ENCODE data around the gene TAF11L14. TPM values are rescaled to one million over a fixed set of nuclear protein-coding genes. Genes with fewer than 3 reads are reported as not detected.
A peak's percentile ranks its signal among the peaks of the same experiment; 100 is the strongest.

The TAF11L14 gene
- total and polyA plus RNA-seq, 2 experiments from 2014 or later, result not detected

DNA sequence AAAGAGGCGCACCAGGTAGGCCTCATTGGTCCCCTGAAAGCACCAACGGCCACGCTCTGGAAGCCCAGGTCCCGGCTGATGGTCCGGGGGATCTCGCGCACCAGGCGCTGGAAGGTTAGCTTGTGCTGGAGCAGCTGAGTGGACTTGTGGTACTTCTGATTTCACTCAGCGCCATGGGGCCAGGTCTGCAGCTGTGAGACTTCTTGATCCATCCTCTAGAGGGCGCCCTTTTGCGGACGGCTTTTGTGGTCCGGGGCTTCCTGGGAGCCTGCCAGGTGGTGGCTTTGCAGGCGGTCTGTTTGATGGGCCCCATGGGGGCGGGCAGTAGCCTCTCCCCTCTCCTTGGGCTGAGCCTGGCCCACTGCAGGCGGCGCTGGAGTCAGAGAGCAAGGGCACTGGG is 13.6 kb upstream of the TAF11L14 start:
- Histone ChIP-seq H3K79me2 (replicated peaks; ENCODE audit: insufficient read depth) (no peaks in the 10 kb centered on the region), H3K4me3 (no peak overlapping the region), H3K27ac (ENCODE audit: low read depth) (no peak overlapping the region), H3F3A (replicated peaks; ENCODE audit: low read depth) (no peaks in the 10 kb centered on the region), H3K27me3 (ENCODE audit: insufficient read depth) (no peaks in the 10 kb centered on the region), H2AFZ (peak overlapping the region; percentile 59; the same call in 1 of the 2 replicates), H3K36me3 (ENCODE audit: insufficient read depth) (no peaks in the 10 kb centered on the region), H3K4me1 (ENCODE audit: insufficient read depth) (no peaks in the 10 kb centered on the region), H4K20me1 (replicated peaks; ENCODE audit: insufficient read depth) (no peaks in the 10 kb centered on the region), H3K4me2 (no peak overlapping the region), H3K9me2 (ENCODE audit: insufficient read depth) (no peaks in the 10 kb centered on the region)
- no peaks in the 10 kb centered on the region for H3K36me3 Mint-ChIP-seq (ENCODE audit: low read depth)
- H3K4me3 Mint-ChIP-seq, result no peak overlapping the region
- TF ChIP-seq, protein P1, sequence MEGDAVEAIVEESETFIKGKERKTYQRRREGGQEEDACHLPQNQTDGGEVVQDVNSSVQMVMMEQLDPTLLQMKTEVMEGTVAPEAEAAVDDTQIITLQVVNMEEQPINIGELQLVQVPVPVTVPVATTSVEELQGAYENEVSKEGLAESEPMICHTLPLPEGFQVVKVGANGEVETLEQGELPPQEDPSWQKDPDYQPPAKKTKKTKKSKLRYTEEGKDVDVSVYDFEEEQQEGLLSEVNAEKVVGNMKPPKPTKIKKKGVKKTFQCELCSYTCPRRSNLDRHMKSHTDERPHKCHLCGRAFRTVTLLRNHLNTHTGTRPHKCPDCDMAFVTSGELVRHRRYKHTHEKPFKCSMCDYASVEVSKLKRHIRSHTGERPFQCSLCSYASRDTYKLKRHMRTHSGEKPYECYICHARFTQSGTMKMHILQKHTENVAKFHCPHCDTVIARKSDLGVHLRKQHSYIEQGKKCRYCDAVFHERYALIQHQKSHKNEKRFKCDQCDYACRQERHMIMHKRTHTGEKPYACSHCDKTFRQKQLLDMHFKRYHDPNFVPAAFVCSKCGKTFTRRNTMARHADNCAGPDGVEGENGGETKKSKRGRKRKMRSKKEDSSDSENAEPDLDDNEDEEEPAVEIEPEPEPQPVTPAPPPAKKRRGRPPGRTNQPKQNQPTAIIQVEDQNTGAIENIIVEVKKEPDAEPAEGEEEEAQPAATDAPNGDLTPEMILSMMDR (conservative IDR thresholded peaks at IDR 0.05; ENCODE audit: low read depth in 2 of 2), result peak; percentile 74 to 81
- no peak for TF ChIP-seq ZNF114 (CRISPR knock-in tag; IDR thresholded peaks at IDR 0.05)
- DNase-seq (ENCODE audit: low spot score), result peak; percentile 77
- H3K27ac Mint-ChIP-seq, result no peak overlapping the region
- no peaks in the 10 kb centered on the region for H3K4me1 Mint-ChIP-seq
- peak; percentile 97 for ATAC-seq
- peaks cover 3% of the 10 kb centered on the region for H3K27me3 Mint-ChIP-seq (ENCODE audit: insufficient read depth, low read depth, poor library complexity)
- H3K9me3 Mint-ChIP-seq, result no peaks in the 10 kb centered on the region

DNA sequence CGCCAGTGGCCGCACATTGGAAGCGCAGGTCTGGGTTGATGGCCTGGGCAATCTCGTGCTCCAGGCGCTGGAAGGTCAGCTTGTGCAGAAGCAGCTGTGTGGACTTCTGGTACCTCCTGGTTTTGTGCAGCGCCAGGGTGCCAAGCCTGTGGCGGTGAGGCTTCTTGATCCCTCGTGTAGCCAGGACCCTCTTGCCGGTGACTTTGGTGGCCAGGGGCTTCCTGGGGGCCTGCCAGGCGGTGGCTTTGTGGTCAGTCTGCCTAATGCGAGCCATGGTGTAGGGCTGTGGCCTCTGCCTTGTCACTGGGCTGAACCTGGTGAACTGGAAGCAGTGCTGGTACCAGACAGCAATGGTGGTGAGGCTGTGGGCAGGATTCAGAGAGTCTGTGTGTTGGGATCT is 8.6 kb upstream of the TAF11L14 start:
- no peak overlapping the region for H3K4me3 Mint-ChIP-seq
- TF ChIP-seq JUNB (IDR thresholded peaks at IDR 0.05; ENCODE audit: unreplicated experiment) (no peak), POLR2AphosphoS5 (IDR thresholded peaks at IDR 0.05; ENCODE audit: low read depth) (no peak), ZNF114 (CRISPR knock-in tag; IDR thresholded peaks at IDR 0.05) (no peak), CREB1 (CRISPR knock-in tag; IDR thresholded peaks at IDR 0.05; ENCODE audit: low read depth) (no peak), ZNF331 (CRISPR knock-in tag; IDR thresholded peaks at IDR 0.05; ENCODE audit: low read depth) (no peak), STAT1 (IDR thresholded peaks at IDR 0.05; ENCODE audit: unreplicated experiment) (no peak), EZH2 (IDR thresholded peaks at IDR 0.05; ENCODE audit: low read depth, unreplicated experiment) (no peak)
- TF ChIP-seq, protein P1 (conservative IDR thresholded peaks at IDR 0.05; ENCODE audit: low read depth in 2 of 2), result no peak
- TF ChIP-seq, protein P2, sequence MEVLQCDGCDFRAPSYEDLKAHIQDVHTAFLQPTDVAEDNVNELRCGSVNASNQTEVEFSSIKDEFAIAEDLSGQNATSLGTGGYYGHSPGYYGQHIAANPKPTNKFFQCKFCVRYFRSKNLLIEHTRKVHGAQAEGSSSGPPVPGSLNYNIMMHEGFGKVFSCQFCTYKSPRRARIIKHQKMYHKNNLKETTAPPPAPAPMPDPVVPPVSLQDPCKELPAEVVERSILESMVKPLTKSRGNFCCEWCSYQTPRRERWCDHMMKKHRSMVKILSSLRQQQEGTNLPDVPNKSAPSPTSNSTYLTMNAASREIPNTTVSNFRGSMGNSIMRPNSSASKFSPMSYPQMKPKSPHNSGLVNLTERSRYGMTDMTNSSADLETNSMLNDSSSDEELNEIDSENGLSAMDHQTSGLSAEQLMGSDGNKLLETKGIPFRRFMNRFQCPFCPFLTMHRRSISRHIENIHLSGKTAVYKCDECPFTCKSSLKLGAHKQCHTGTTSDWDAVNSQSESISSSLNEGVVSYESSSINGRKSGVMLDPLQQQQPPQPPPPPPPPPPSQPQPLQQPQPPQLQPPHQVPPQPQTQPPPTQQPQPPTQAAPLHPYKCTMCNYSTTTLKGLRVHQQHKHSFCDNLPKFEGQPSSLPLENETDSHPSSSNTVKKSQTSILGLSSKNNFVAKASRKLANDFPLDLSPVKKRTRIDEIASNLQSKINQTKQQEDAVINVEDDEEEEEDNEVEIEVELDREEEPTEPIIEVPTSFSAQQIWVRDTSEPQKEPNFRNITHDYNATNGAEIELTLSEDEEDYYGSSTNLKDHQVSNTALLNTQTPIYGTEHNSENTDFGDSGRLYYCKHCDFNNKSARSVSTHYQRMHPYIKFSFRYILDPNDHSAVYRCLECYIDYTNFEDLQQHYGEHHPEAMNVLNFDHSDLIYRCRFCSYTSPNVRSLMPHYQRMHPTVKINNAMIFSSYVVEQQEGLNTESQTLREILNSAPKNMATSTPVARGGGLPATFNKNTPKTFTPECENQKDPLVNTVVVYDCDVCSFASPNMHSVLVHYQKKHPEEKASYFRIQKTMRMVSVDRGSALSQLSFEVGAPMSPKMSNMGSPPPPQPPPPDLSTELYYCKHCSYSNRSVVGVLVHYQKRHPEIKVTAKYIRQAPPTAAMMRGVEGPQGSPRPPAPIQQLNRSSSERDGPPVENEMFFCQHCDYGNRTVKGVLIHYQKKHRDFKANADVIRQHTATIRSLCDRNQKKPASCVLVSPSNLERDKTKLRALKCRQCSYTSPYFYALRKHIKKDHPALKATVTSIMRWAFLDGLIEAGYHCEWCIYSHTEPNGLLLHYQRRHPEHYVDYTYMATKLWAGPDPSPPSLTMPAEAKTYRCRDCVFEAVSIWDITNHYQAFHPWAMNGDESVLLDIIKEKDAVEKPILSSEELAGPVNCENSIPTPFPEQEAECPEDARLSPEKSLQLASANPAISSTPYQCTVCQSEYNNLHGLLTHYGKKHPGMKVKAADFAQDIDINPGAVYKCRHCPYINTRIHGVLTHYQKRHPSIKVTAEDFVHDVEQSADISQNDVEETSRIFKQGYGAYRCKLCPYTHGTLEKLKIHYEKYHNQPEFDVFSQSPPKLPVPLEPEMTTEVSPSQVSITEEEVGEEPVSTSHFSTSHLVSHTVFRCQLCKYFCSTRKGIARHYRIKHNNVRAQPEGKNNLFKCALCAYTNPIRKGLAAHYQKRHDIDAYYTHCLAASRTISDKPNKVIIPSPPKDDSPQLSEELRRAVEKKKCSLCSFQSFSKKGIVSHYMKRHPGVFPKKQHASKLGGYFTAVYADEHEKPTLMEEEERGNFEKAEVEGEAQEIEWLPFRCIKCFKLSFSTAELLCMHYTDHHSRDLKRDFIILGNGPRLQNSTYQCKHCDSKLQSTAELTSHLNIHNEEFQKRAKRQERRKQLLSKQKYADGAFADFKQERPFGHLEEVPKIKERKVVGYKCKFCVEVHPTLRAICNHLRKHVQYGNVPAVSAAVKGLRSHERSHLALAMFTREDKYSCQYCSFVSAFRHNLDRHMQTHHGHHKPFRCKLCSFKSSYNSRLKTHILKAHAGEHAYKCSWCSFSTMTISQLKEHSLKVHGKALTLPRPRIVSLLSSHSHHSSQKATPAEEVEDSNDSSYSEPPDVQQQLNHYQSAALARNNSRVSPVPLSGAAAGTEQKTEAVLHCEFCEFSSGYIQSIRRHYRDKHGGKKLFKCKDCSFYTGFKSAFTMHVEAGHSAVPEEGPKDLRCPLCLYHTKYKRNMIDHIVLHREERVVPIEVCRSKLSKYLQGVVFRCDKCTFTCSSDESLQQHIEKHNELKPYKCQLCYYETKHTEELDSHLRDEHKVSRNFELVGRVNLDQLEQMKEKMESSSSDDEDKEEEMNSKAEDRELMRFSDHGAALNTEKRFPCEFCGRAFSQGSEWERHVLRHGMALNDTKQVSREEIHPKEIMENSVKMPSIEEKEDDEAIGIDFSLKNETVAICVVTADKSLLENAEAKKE (CRISPR knock-in tag; IDR thresholded peaks at IDR 0.05), result no peak

More for the DNA sequence above, 8.6 kb upstream of the TAF11L14 start:
- Histone ChIP-seq H3K4me1 (ENCODE audit: insufficient read depth) (no peaks in the 10 kb centered on the region), H3K4me2 (no peak overlapping the region), H4K20me1 (replicated peaks; ENCODE audit: insufficient read depth) (no peaks in the 10 kb centered on the region), H3K27me3 (ENCODE audit: insufficient read depth) (no peaks in the 10 kb centered on the region), H3K4me3 (no peak overlapping the region), H3K27ac (ENCODE audit: low read depth) (no peak overlapping the region), H3F3A (replicated peaks; ENCODE audit: low read depth) (no peaks in the 10 kb centered on the region), H3K79me2 (replicated peaks; ENCODE audit: insufficient read depth) (no peaks in the 10 kb centered on the region), H3K36me3 (ENCODE audit: insufficient read depth) (no peaks in the 10 kb centered on the region), H3K9me2 (ENCODE audit: insufficient read depth) (no peaks in the 10 kb centered on the region), H2AFZ (no peak overlapping the region)
- Mint-ChIP-seq H3K9me3 (no peaks in the 10 kb centered on the region), H3K27me3 (ENCODE audit: insufficient read depth, low read depth, poor library complexity) (peaks cover 2% of the 10 kb centered on the region), H3K4me1 (no peaks in the 10 kb centered on the region), H3K36me3 (ENCODE audit: low read depth) (no peaks in the 10 kb centered on the region), H3K27ac (no peak overlapping the region)
- ATAC-seq (no peak), DNase-seq (ENCODE audit: low spot score) (no peak)
